PC-3 (cell line): Measurements from ENCODE around the gene ZNF615. TPM values are rescaled to one million over a fixed set of nuclear protein-coding genes. Genes with fewer than 3 reads are reported as not detected.

Experiments used
- ATAC-seq: fragments of 200-7000 bp; cut with Tn5 transposase; 2 replicates; pipeline ENCODE4 v1.9.1; 2020; ENCODE audit warnings: mild to moderate bottlenecking, moderate library complexity
- BruUV-seq: library from RNA; stranded (reverse); fragments of 400-500 nt; replicated peaks from 2 replicates; lab custom pipeline; 2021; lab: Mats Ljungman, UMichigan
- CTCF ChIA-PET: fragments of 300-600 bp; sonication (Branson Sonifier 250); formaldehyde crosslinking; loops from one replicate; lab custom pipeline; 2022; ENCODE audit warnings: antibody characterized with exemption; lab: Charles Lee
- POLR2A ChIA-PET: fragments of 300-600 bp; sonication (Branson Sonifier 250); formaldehyde crosslinking; loops from one replicate; lab custom pipeline; 2022; ENCODE audit warnings: antibody characterized with exemption; ENCODE audit not compliant: unreplicated experiment; lab: Charles Lee
- DNase-seq: peaks from one replicate; pipeline ENCODE4 v3.0.0-alpha.2; 2015
- H2AFZ ChIP-seq: fragments of 300-600 bp; sonication (generic); 2 replicates; pipeline ENCODE4 v1.6.0; 2016; ENCODE audit warnings: antibody characterized with exemption, low read length
- H3F3A ChIP-seq: fragments of 300-600 bp; sonication (generic); one replicate; pipeline ENCODE4 v1.6.0; 2017; ENCODE audit warnings: antibody characterized with exemption, low read length, control low read depth, mild to moderate bottlenecking; ENCODE audit not compliant: unreplicated experiment
- H3K27ac ChIP-seq: fragments of 300-600 bp; sonication (generic); 2 replicates; pipeline ENCODE4 v1.5.1; 2016; ENCODE audit warnings: mild to moderate bottlenecking, low read length
- H3K27me3 ChIP-seq: fragments of 300-600 bp; sonication (generic); 2 replicates; pipeline ENCODE4 v1.6.1; 2016; ENCODE audit warnings: low read length, mixed read lengths
- H3K36me3 ChIP-seq: fragments of 300-600 bp; sonication (generic); 2 replicates; pipeline ENCODE4 v1.6.1; 2016; ENCODE audit warnings: low read depth, mixed run types, low read length, mixed read lengths
- H3K4me1 ChIP-seq: fragments of 300-600 bp; sonication (generic); 2 replicates; pipeline ENCODE4 v1.5.1; 2016; ENCODE audit warnings: low read length; ENCODE audit not compliant: insufficient read depth
- H3K4me2 ChIP-seq: fragments of 300-600 bp; sonication (generic); 2 replicates; pipeline ENCODE4 v1.6.0; 2016; ENCODE audit warnings: low read length
- H3K4me3 ChIP-seq: fragments of 300-600 bp; sonication (generic); 2 replicates; pipeline ENCODE4 v1.5.1; 2016; ENCODE audit warnings: mild to moderate bottlenecking, low read length, mixed read lengths
- H3K79me2 ChIP-seq: fragments of 300-600 bp; sonication (generic); 2 replicates; pipeline ENCODE4 v1.6.1; 2017; ENCODE audit warnings: low read length, mixed read lengths
- H3K9ac ChIP-seq: fragments of 300-600 bp; sonication (generic); 2 replicates; pipeline ENCODE4 v1.6.0; 2016; ENCODE audit warnings: mild to moderate bottlenecking, low read length
- H3K9me2 ChIP-seq: fragments of 300-600 bp; sonication (generic); replicated peaks from 2 replicates; pipeline ENCODE4 v1.6.1; 2016; ENCODE audit warnings: mixed run types, low read length, mixed read lengths
- H3K9me3 ChIP-seq: fragments of 300-600 bp; sonication (generic); 2 replicates; pipeline ENCODE4 v1.6.1; 2016; ENCODE audit warnings: low read length, mixed read lengths
- H4K20me1 ChIP-seq: fragments of 300-600 bp; sonication (generic); 2 replicates; pipeline ENCODE4 v1.6.1; 2016; ENCODE audit warnings: low read length, mixed read lengths
- CTCF ChIP-seq: fragments of 300-600 bp; sonication (generic); conservative IDR thresholded peaks from 2 replicates; pipeline ENCODE4 v1.5.1; 2017; ENCODE audit warnings: antibody characterized with exemption, low read depth, mild to moderate bottlenecking, low read length
- EZH2 ChIP-seq: fragments of 300-600 bp; sonication (generic); IDR thresholded peaks from one replicate; pipeline ENCODE4 v1.6.1; 2017; ENCODE audit warnings: antibody characterized with exemption, mild to moderate bottlenecking, low read length; ENCODE audit not compliant: unreplicated experiment
- EZH2phosphoT487 ChIP-seq: fragments of 300-600 bp; sonication (generic); IDR thresholded peaks from 2 replicates; pipeline ENCODE4 v1.6.1; 2018; ENCODE audit warnings: mild to moderate bottlenecking, antibody characterized with exemption, low read length, borderline replicate concordance
- intact Hi-C: fragments of 100-400 bp; cut with micrococcal nuclease; formaldehyde crosslinking; loops from 2 replicates; pipeline ENCODE4 v1.9.0; 2023
- total RNA-seq: library from RNA; depleted of rRNA; stranded (reverse); fragments of >200 nt; gene quantifications from 2 replicates; pipeline ENCODE4 v1.2.3, GENCODE V29; 2014

Gene ZNF615
- total RNA-seq, 1 experiment from 2014 or later, result 5.5 TPM

- H3K79me2 ChIP-seq, result peaks cover 34% of the 10 kb centered on the region
- no peaks in the 10 kb centered on the region for H4K20me1 ChIP-seq
- intact Hi-C loops, result no loop called here
- ChIA-PET CTCF (no interaction called here), POLR2A (no interaction called here)
- H3K4me3 ChIP-seq, result no peak overlapping the region
- peaks cover 94% of the 10 kb centered on the region for H3K36me3 ChIP-seq
- H3K27ac ChIP-seq, result no peak overlapping the region
- peaks cover 80% of the 10 kb centered on the region for H3K9me3 ChIP-seq
- H2AFZ ChIP-seq, result no peak overlapping the region
- BruUV-seq, result no TSS peak
- no peaks in the 10 kb centered on the region for H3K9me2 ChIP-seq
- TF ChIP-seq CTCF (no peak), EZH2phosphoT487 (no peak), EZH2 (no peak)
- H3K4me2 ChIP-seq, result no peak overlapping the region
- no peaks in the 10 kb centered on the region for H3K27me3 ChIP-seq
- H3F3A ChIP-seq, result no peaks in the 10 kb centered on the region
- DNase-seq (no peak), ATAC-seq (no peak)
- H3K4me1 ChIP-seq, result no peaks in the 10 kb centered on the region
- no peak overlapping the region for H3K9ac ChIP-seq
Observed at GRCh38 chr19:51980116-51980736, 27.8 kb downstream of the ZNF615 start.

DNA sequence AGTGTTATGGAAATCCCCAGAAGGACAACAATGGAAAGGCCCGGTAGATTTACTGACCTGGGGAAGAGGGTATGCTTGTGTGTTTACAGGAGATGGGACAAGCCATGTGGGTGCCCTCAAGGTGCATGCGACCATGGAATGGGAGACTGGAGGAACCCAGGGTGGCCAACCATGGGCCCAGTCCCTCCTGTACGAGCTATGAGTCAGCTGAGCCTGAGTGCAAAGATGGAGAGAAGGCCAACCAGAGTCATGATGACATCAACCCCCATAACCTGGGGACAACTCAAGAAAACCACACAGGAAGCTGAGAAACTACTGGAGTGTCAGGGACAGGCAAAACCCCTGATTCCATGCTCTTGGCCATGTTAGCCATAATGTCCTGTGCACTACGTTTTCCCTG lies 29.1 kb downstream of the ZNF615 start:
- DNase-seq, result no peak
- Histone ChIP-seq H3K9ac (no peak overlapping the region), H3K27me3 (no peaks in the 10 kb centered on the region), H4K20me1 (no peaks in the 10 kb centered on the region), H3K36me3 (peaks cover 97% of the 10 kb centered on the region), H3K4me2 (no peak overlapping the region), H2AFZ (no peak overlapping the region), H3K4me3 (no peak overlapping the region), H3K9me3 (peaks cover 81% of the 10 kb centered on the region), H3K27ac (no peak overlapping the region), H3K9me2 (no peaks in the 10 kb centered on the region), H3K4me1 (no peaks in the 10 kb centered on the region), H3K79me2 (peaks cover 21% of the 10 kb centered on the region), H3F3A (no peaks in the 10 kb centered on the region)
- TF ChIP-seq EZH2phosphoT487 (no peak), EZH2 (no peak), CTCF (no peak)
- no peak for ATAC-seq
- POLR2A ChIA-PET, result no interaction called here
- BruUV-seq, result no TSS peak
- intact Hi-C loops, result no loop called here
- CTCF ChIA-PET, result no interaction called here

- Histone ChIP-seq H3K4me2 (no peak overlapping the region), H4K20me1 (no peaks in the 10 kb centered on the region), H3K4me1 (no peaks in the 10 kb centered on the region), H2AFZ (no peak overlapping the region), H3K36me3 (peaks cover 97% of the 10 kb centered on the region), H3K27ac (no peak overlapping the region), H3K4me3 (no peak overlapping the region; the same call in 1 of the 2 replicates), H3F3A (no peaks in the 10 kb centered on the region), H3K79me2 (peaks cover 11% of the 10 kb centered on the region), H3K27me3 (no peaks in the 10 kb centered on the region), H3K9me2 (no peaks in the 10 kb centered on the region), H3K9ac (no peak overlapping the region), H3K9me3 (peaks cover 76% of the 10 kb centered on the region)
- no peak for DNase-seq
- no peak for ATAC-seq
- ChIA-PET POLR2A (no interaction called here), CTCF (no interaction called here)
- intact Hi-C loops, result no loop called here
- BruUV-seq, result no TSS peak
- TF ChIP-seq EZH2, result no peak
- no peak for TF ChIP-seq EZH2phosphoT487
- TF ChIP-seq CTCF, result no peak
Observed at GRCh38 chr19:51977346-51977745, 30.7 kb downstream of the ZNF615 start.
